ENCODE measurements around the gene TMEM131.

DNA sequence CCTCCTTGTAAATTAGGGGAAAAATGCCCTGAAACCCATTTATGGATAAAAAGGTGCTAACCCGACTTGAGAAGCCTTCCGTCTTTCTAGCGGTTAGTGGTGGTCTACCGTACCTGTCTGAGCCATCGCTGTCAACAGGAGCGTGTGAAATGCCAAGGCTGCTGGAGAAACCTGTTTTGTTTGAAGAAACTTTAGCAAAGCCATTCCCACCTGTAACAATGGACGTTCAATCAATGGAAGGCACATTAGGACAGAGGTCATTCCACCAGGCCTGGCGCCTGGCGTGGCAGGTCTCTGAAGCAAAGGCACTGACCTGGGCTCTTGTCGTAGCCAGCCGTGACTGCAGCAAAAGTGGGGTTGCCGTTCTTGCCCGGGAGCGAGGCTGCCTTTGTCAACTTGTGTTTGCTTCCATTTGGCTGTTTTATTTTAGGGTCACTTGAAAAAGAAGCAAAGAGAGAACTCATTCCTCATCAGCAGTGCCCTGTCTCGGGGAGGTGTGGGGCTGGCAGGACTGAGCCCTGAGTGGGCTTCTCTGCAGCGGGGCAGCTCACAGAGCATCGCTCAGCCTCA lies 235.2 kb downstream of the TMEM131 start:
- no peak for TF ChIP-seq POLR2AphosphoS5 (IDR thresholded peaks at IDR 0.05)
- no peak for TF ChIP-seq CTCF (IDR thresholded peaks at IDR 0.05)
- TF ChIP-seq POLR2A (IDR thresholded peaks at IDR 0.05): no peak
- no peak for TF ChIP-seq EP300 (IDR thresholded peaks at IDR 0.05; ENCODE audit: low read depth)

Measured in transverse colon (tissue), 4 donors.